ENCODE data around the gene SLC39A11.

GRCh38 chr17:72863526-72864211, 228.8 kb downstream of the SLC39A11 start:
- TF ChIP-seq, protein P1, sequence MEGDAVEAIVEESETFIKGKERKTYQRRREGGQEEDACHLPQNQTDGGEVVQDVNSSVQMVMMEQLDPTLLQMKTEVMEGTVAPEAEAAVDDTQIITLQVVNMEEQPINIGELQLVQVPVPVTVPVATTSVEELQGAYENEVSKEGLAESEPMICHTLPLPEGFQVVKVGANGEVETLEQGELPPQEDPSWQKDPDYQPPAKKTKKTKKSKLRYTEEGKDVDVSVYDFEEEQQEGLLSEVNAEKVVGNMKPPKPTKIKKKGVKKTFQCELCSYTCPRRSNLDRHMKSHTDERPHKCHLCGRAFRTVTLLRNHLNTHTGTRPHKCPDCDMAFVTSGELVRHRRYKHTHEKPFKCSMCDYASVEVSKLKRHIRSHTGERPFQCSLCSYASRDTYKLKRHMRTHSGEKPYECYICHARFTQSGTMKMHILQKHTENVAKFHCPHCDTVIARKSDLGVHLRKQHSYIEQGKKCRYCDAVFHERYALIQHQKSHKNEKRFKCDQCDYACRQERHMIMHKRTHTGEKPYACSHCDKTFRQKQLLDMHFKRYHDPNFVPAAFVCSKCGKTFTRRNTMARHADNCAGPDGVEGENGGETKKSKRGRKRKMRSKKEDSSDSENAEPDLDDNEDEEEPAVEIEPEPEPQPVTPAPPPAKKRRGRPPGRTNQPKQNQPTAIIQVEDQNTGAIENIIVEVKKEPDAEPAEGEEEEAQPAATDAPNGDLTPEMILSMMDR (IDR thresholded peaks at IDR 0.05): no peak
- no peak for TF ChIP-seq POLR2AphosphoS5 (IDR thresholded peaks at IDR 0.05; ENCODE audit: low read depth, low read length)

Data from Panc1 (cell line).